Ishikawa (cell line): ENCODE measurements around the gene KLF2.

Experiments used
- CEBPB ChIP-seq: IDR thresholded peaks from 2 replicates; pipeline ENCODE4 v1.6.1; 2012
- CREB1 ChIP-seq: IDR thresholded peaks from 2 replicates; pipeline ENCODE4 v1.6.1; 2012; ENCODE audit warnings: low read depth
- EP300 ChIP-seq: IDR thresholded peaks from 2 replicates; pipeline ENCODE4 v1.6.1; 2012; ENCODE audit warnings: borderline replicate concordance
- RAD21 ChIP-seq: IDR thresholded peaks from 2 replicates; pipeline ENCODE4 v1.6.1; 2012; ENCODE audit warnings: low read depth
- TAF1 ChIP-seq: IDR thresholded peaks from 2 replicates; pipeline ENCODE4 v1.6.1; 2012; ENCODE audit warnings: low read depth, mild to moderate bottlenecking
- TCF12 ChIP-seq: IDR thresholded peaks from 2 replicates; pipeline ENCODE4 v1.6.1; 2012; ENCODE audit warnings: low read depth
- YY1 ChIP-seq: IDR thresholded peaks from 2 replicates; pipeline ENCODE4 v1.6.1; 2012; ENCODE audit warnings: low read depth
- TF ChIP-seq, protein P1 (sequence below): IDR thresholded peaks from 2 replicates; pipeline ENCODE4 v1.6.1; 2012; ENCODE audit warnings: low read depth, mild to moderate bottlenecking
- TF ChIP-seq, protein P2 (sequence below): IDR thresholded peaks from 2 replicates; pipeline ENCODE4 v1.6.1; 2012

DNA sequence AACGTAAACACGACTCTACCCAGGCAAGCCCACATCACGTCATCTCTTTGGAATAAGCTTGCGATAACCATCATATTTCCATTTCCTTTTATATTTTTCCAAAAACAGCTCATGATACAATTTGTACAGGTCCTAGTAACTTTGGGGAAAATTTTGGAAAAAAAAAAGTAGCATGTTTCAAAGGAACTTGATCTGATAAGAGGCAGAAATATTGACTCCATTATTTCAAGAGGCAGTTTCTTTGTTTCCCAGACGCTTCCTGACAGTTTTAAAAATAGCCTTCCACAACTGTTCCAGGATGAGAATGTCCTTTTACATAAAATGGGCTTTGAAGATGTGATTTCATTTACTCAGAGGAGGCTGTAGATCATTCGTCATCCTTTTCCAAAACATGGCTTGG lies 23.1 kb downstream of the KLF2 start:
- TF ChIP-seq, protein P1, sequence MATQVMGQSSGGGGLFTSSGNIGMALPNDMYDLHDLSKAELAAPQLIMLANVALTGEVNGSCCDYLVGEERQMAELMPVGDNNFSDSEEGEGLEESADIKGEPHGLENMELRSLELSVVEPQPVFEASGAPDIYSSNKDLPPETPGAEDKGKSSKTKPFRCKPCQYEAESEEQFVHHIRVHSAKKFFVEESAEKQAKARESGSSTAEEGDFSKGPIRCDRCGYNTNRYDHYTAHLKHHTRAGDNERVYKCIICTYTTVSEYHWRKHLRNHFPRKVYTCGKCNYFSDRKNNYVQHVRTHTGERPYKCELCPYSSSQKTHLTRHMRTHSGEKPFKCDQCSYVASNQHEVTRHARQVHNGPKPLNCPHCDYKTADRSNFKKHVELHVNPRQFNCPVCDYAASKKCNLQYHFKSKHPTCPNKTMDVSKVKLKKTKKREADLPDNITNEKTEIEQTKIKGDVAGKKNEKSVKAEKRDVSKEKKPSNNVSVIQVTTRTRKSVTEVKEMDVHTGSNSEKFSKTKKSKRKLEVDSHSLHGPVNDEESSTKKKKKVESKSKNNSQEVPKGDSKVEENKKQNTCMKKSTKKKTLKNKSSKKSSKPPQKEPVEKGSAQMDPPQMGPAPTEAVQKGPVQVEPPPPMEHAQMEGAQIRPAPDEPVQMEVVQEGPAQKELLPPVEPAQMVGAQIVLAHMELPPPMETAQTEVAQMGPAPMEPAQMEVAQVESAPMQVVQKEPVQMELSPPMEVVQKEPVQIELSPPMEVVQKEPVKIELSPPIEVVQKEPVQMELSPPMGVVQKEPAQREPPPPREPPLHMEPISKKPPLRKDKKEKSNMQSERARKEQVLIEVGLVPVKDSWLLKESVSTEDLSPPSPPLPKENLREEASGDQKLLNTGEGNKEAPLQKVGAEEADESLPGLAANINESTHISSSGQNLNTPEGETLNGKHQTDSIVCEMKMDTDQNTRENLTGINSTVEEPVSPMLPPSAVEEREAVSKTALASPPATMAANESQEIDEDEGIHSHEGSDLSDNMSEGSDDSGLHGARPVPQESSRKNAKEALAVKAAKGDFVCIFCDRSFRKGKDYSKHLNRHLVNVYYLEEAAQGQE = no peak
- TF ChIP-seq TAF1 = no peak
- TF ChIP-seq EP300 = no peak
- TF ChIP-seq CEBPB = no peak
- TF ChIP-seq YY1 = no peak
- no peak for TF ChIP-seq CREB1
- TF ChIP-seq RAD21 = no peak
- TF ChIP-seq, protein P2, sequence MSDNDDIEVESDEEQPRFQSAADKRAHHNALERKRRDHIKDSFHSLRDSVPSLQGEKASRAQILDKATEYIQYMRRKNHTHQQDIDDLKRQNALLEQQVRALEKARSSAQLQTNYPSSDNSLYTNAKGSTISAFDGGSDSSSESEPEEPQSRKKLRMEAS = no peak
- no peak for TF ChIP-seq TCF12
